ENCODE data around the gene BUB3.

GRCh38 chr10:123191886-123192285, 37.7 kb downstream of the BUB3 start:
- TF ChIP-seq CTCF (IDR thresholded peaks at IDR 0.05) (no peak), POLR2A (IDR thresholded peaks at IDR 0.05) (no peak)

Data from thyroid gland (tissue), 4 donors.